Measurements from ENCODE around the gene MKNK1. TPM values are rescaled to one million over a fixed set of nuclear protein-coding genes. Genes with fewer than 3 reads are reported as not detected.

MKNK1 gene
- total RNA-seq, 1 experiment from 2014 or later = 18.6 TPM

- ChIA-PET CTCF (no interaction called here), POLR2A (no interaction called here)
- no peaks in the 10 kb centered on the region for H3K4me1 Mint-ChIP-seq
- H3K9me3 Mint-ChIP-seq = no peaks in the 10 kb centered on the region
- TF ChIP-seq FOXK1 (CRISPR knock-in tag; IDR thresholded peaks at IDR 0.05) = no peak
- no peak for TF ChIP-seq SMAD4 (CRISPR knock-in tag; IDR thresholded peaks at IDR 0.05)
- no peak for TF ChIP-seq SMAD3 (CRISPR knock-in tag; IDR thresholded peaks at IDR 0.05; ENCODE audit: borderline replicate concordance)
- no peak for TF ChIP-seq HMGA2 (CRISPR knock-in tag; IDR thresholded peaks at IDR 0.05)
- no peak for TF ChIP-seq MXD4 (CRISPR knock-in tag; IDR thresholded peaks at IDR 0.05; ENCODE audit: borderline replicate concordance)
- no peak for TF ChIP-seq ZNF416 (CRISPR knock-in tag; IDR thresholded peaks at IDR 0.05)
- TF ChIP-seq GABPB1 (CRISPR knock-in tag; IDR thresholded peaks at IDR 0.05) = no peak
- TF ChIP-seq ARID4B (CRISPR knock-in tag; IDR thresholded peaks at IDR 0.05; ENCODE audit: borderline replicate concordance) = no peak
- no peak for TF ChIP-seq FOXP1 (CRISPR knock-in tag; IDR thresholded peaks at IDR 0.05; ENCODE audit: borderline replicate concordance)
- TF ChIP-seq TCF7 (CRISPR knock-in tag; IDR thresholded peaks at IDR 0.05; ENCODE audit: low read depth) = no peak
- no peak for TF ChIP-seq NFE2L1 (CRISPR knock-in tag; IDR thresholded peaks at IDR 0.05)
- ATAC-seq (no peak), DNase-seq (ENCODE audit: low spot score) (no peak)
- no peaks in the 10 kb centered on the region for H3K27me3 Mint-ChIP-seq (ENCODE audit: low read depth)
- H3K27ac Mint-ChIP-seq = no peak overlapping the region
- no peak overlapping the region for H3K4me3 Mint-ChIP-seq
- peaks cover 26% of the 10 kb centered on the region for H3K36me3 Mint-ChIP-seq
Measured at GRCh38 chr1:46592823-46593222, 11.2 kb downstream of the MKNK1 start.

GRCh38 chr1:46589529-46589928, 14.5 kb downstream of the MKNK1 start:
- TF ChIP-seq ARID4B (CRISPR knock-in tag; IDR thresholded peaks at IDR 0.05; ENCODE audit: borderline replicate concordance) = no peak
- TF ChIP-seq ZBTB21 (CRISPR knock-in tag; IDR thresholded peaks at IDR 0.05; ENCODE audit: borderline replicate concordance) = no peak
- TF ChIP-seq JAZF1 (CRISPR knock-in tag; IDR thresholded peaks at IDR 0.05) = no peak
- TF ChIP-seq ZNF423 (CRISPR knock-in tag; IDR thresholded peaks at IDR 0.05) = no peak
- no peak for TF ChIP-seq E2F1 (CRISPR knock-in tag; IDR thresholded peaks at IDR 0.05)
- no peak for TF ChIP-seq FOXP1 (CRISPR knock-in tag; IDR thresholded peaks at IDR 0.05; ENCODE audit: borderline replicate concordance)
- TF ChIP-seq TCF7 (CRISPR knock-in tag; IDR thresholded peaks at IDR 0.05; ENCODE audit: low read depth) = no peak
- TF ChIP-seq GTF2I (CRISPR knock-in tag; conservative IDR thresholded peaks at IDR 0.05) = no peak
- TF ChIP-seq ZNF512 (CRISPR knock-in tag; IDR thresholded peaks at IDR 0.05; ENCODE audit: borderline replicate concordance) = no peak
- TF ChIP-seq NFYB (CRISPR knock-in tag; conservative IDR thresholded peaks at IDR 0.05; ENCODE audit: low read depth) = no peak
- no peak for TF ChIP-seq MAX (CRISPR knock-in tag; IDR thresholded peaks at IDR 0.05)
- TF ChIP-seq ETV6 (CRISPR knock-in tag; IDR thresholded peaks at IDR 0.05) = no peak
- no peak for TF ChIP-seq EMX1 (CRISPR knock-in tag; IDR thresholded peaks at IDR 0.05)
- H3K36me3 Mint-ChIP-seq = peaks cover 26% of the 10 kb centered on the region
- ATAC-seq (no peak), DNase-seq (ENCODE audit: low spot score) (no peak)
- H3K27ac Mint-ChIP-seq = no peak overlapping the region
- no peaks in the 10 kb centered on the region for H3K4me1 Mint-ChIP-seq
- POLR2A ChIA-PET = no interaction called here
- no peak overlapping the region for H3K4me3 Mint-ChIP-seq
- H3K9me3 Mint-ChIP-seq = no peaks in the 10 kb centered on the region
- H3K27me3 Mint-ChIP-seq (ENCODE audit: low read depth) = no peaks in the 10 kb centered on the region
- CTCF ChIA-PET = no interaction called here
